CD4-positive, alpha-beta T cell treated with Interleukin-15 for 4 hours (primary cell): ENCODE data around the gene TRIM21.
"Not testable (repeated sequence)": the region's sequence is repeated elsewhere in the genome, so short reads cannot be mapped to it uniquely, and the experiment has no call there.

Source experiments
- DNase-seq: peaks from one replicate; pipeline ENCODE4 v3.0.0-alpha.2; 2020; ENCODE audit warnings: low spot score

The TRIM21 gene

GRCh38 chr11:4393209-4393857 lies at the start of gene TRIM21:
Gene TRIM21 (minus strand): TSS chr11:4393702. CDS start chr11:4390409, 3,293 bp downstream.
- DNase-seq: peak; percentile 87

GRCh38 chr11:4441515-4441914 lies 48.0 kb upstream of the TRIM21 start:
- DNase-seq: no peak

- DNase-seq: no peak
Observed at GRCh38 chr11:4436411-4436810, 42.9 kb upstream of the TRIM21 start.

- DNase-seq: no peak
Observed at GRCh38 chr11:4433856-4434255, 40.4 kb upstream of the TRIM21 start.

- DNase-seq: no peak
Observed at GRCh38 chr11:4430051-4430450, 36.5 kb upstream of the TRIM21 start.

- no peak for DNase-seq
Observed at GRCh38 chr11:4418403-4418802, 24.9 kb upstream of the TRIM21 start.

GRCh38 chr11:4416816-4417215 lies 23.3 kb upstream of the TRIM21 start:
- no peak for DNase-seq

GRCh38 chr11:4416306-4416705 lies 22.8 kb upstream of the TRIM21 start:
- DNase-seq: no peak

- DNase-seq: not testable (repeated sequence)
Observed at GRCh38 chr11:4406206-4406605, 12.7 kb upstream of the TRIM21 start.

GRCh38 chr11:4393858-4394223 lies 339 bp upstream of the TRIM21 start:
- DNase-seq: no peak

GRCh38 chr11:4388221-4388620 lies 5.3 kb downstream of the TRIM21 start:
- no peak for DNase-seq

GRCh38 chr11:4385978-4386740 lies 7.3 kb downstream of the TRIM21 start:
- DNase-seq: no peak

GRCh38 chr11:4381901-4382300 lies 11.6 kb downstream of the TRIM21 start:
- no peak for DNase-seq

GRCh38 chr11:4375431-4376140 lies 17.9 kb downstream of the TRIM21 start:
- DNase-seq: no peak

- DNase-seq: no peak
Observed at GRCh38 chr11:4370166-4370565, 23.3 kb downstream of the TRIM21 start.

GRCh38 chr11:4368286-4368685 lies 25.2 kb downstream of the TRIM21 start, which contains the start of gene OR52B4:
Gene OR52B4 (minus strand): TSS chr11:4368386. CDS start chr11:4368295, 91 bp downstream.
- no peak for DNase-seq

- DNase-seq: not testable (repeated sequence)
Observed at GRCh38 chr11:4348142-4348541, 45.4 kb downstream of the TRIM21 start.

GRCh38 chr11:4345366-4345765 lies 48.1 kb downstream of the TRIM21 start:
- not testable (repeated sequence) for DNase-seq
